ENCODE data around the gene TARM1. TPM values are rescaled to one million over a fixed set of nuclear protein-coding genes. Genes with fewer than 3 reads are reported as not detected.
A peak's percentile ranks its signal among the peaks of the same experiment; 100 is the strongest.
"Not testable (repeated sequence)": the region's sequence is repeated elsewhere in the genome, so short reads cannot be mapped to it uniquely, and the experiment has no call there.

The TARM1 gene
- total RNA-seq, 2 donors from 2014 or later, result not detected

DNA sequence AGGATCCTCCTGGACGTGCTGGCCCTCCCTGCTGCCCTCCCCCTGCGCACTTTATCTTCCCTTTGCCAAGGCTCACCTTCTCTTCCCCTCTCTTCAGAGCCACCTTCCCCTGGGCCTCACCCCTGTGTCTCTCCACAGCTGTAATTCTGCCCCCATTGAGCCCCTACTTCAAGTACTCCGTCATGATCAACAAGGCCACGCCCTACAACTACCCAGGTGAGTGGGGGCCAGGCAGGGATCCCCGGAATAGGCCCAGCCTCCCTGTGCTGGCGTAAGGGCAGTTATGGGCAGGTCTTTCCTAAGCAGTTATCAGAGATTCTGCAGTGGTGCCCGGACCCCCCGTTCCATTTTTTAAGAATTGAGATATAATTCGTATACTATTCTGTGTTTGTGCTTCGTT, 24.6 kb upstream of the TARM1 start:
- Mint-ChIP-seq H3K36me3 (peaks cover 2 to 8% of the 10 kb centered on the region in 2 donors), H3K27ac (no peak overlapping the region), H3K9me3 (no peaks in the 10 kb centered on the region)
- no peak for ATAC-seq
- peak in 1 of 2 donors; percentile 48 for DNase-seq (ENCODE audit: low spot score in 2 of 2)

DNA sequence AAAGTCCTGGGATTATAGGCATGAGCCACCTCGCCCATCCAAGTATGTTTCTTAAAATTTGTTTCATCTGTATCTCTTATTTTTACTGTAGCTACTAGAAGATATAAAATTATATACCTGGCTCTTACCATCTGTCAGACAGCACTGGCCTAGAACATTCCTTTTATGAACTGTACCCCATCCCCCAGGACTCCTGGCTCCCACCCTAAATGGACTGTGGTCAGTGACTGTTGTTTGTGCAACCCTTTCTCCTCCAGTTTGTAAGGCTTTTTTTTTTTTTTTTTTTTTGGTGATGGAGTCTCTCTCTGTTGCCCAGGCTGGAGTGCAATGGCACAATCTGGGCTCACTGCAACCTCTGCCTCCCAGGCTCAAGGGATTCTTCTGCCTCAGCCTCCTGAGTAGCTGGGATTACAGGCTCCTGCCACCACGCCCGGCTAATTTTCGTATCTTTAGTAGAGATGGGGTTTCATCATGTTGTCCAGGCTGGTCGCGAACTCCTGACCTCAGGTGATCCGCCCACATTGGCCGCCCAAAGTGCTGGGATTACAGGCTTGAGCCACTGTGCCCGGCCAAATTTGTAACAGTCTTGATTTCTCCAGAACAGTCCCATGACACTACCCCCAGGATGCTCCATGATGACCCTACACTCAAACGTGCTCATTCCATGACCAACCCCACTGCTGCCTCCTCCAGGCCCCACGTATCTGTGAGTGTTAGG, 24.0 kb upstream of the TARM1 start:
- Mint-ChIP-seq H3K27ac (no peak overlapping the region), H3K9me3 (no peaks in the 10 kb centered on the region), H3K36me3 (peaks cover 0 to 5% of the 10 kb centered on the region in 2 donors)
- DNase-seq (ENCODE audit: low spot score in 2 of 2), result peak in 1 of 2 donors; percentile 39
- no peak for ATAC-seq

DNA sequence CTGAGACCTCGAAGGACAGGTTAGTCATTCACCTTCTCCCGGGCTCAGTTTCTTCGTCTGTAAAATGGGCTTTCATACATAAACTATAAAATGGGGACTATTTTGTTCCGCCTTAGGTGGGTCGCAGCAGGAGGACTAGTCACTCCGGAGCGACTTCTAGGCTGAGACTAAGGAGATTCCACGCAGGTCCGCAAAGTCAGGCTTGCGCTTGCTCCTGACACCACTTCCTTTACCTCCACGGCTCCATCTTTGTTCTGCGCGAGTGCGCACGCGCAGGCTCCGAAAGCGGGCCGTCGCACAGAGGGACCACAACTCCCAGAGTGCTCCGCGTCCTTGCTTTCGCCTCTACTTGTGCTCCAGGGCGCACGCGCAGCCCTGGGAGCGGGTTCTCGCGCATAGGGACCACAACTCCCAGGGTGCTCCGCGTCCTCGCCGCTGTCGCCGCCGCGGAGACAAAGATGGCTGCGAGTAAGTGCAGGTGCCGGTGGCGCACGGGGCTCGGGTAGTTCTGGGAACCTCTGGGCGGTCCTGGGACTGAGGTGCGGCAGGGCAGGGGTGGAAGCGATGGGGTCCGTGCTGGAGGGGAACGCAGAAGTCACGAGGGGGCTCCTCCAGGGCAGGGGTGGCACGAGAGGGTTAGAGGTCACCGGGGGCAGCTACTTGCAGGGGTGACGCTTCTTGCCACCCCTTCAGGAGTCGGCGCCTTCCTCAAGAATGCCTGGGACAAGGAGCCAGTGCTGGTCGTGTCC, 21.4 kb upstream of the TARM1 start, which contains the start of gene NDUFA3:
Gene NDUFA3, plus strand, starts transcription at position 435 of the 749 bp plus-strand sequence. Its CDS starts 24 bp downstream, at position 459.
- DNase-seq (ENCODE audit: low spot score in 2 of 2) (peak; percentile 96 to 99), ATAC-seq (peak; percentile 99 to 100)
- Mint-ChIP-seq H3K27ac (peak within 1 kb of the TSS; percentile 84 to 96), H3K36me3 (peaks cover 0 to 5% of the 10 kb centered on the region in 2 donors), H3K9me3 (no peaks in the 10 kb centered on the region)

DNA sequence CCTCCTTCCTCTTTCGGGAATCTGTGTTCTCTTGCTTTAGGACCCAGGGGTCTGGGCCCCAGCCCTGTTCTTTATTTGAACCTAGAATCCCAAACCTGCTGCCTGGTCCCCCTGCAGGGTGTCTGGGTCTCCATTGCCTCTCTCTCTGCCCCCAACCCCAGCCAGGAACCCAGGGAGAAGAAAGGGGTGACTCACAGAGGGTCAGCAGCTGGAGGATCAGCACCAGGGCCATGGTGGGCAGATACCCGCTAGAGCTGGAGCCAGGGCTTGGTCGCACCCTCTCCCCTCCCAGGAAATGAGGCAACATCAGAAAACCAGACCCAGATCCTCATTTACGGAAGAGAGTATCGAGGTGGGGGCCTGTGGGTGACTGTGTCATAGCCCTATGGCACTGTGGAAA, 19.4 kb upstream of the TARM1 start, which contains the start of gene OSCAR:
Gene OSCAR, minus strand, starts transcription at position 243 of the 400 bp plus-strand sequence. Its CDS starts 11 bp downstream, at position 232.
- Mint-ChIP-seq H3K9me3 (no peaks in the 10 kb centered on the region), H3K36me3 (peaks cover 0 to 5% of the 10 kb centered on the region in 2 donors), H3K27ac (peak within 1 kb of the TSS; percentile 41 to 75)
- DNase-seq (ENCODE audit: low spot score in 2 of 2), result no peak
- no peak for ATAC-seq

DNA sequence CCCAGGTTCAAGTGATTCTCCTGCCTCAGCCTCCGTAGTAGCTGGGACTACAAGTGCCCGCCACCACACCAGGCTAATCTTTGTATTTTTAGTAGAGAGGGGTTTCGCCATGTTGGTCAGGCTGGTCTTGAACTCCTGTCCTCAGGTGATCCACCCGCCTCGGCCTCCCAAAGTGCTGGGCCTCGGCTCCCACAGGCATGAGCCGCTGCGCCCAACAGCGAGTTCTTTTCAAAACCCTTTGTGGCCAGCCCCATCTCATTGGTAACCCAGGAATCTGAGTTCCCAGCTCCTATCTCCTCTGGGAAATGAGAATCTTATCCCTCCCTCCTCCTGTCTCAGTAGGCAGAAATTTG, 18.7 kb upstream of the TARM1 start:
- peak overlapping the region in 1 of 2 donors; percentile 75 for H3K27ac Mint-ChIP-seq
- not testable (repeated sequence) for H3K9me3 Mint-ChIP-seq; ATAC-seq; DNase-seq (ENCODE audit: low spot score in 2 of 2); H3K36me3 Mint-ChIP-seq

DNA sequence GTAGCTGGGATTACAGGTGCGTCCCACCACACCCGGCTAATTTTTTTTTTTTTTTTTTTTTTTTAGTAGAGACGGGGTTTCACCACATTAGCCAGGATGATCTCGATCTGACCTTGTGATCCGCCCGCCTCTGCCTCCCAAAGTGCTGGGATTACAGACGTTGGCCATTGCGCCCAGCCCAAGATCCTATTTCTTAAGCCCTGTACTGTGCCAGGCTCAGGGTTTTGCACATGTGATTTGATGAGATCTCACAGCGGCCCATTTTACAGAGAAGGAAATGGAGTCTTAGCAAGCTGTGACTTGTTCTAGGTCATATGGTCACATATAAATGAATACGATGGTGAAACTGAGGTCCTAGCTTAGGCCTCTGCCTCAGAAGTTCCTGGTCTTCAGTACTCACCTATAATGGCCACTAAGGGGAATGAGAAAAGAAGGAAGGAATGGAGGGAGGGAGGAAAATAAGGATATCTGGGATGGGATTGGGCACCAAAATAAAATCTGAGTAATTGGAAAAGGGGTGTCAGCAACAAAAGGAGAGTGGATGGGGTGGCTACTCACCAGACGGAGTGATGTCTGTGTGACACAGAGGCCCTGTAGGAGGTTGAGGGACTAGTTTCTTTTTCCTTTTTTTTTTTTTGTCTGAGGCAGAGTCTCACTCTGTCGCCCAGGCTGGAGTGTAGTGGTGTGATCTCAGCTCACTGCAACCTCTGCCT, 18.2 kb upstream of the TARM1 start:
- peak in 1 of 2 donors; percentile 34 for DNase-seq (ENCODE audit: low spot score in 2 of 2)
- no peaks in the 10 kb centered on the region for H3K9me3 Mint-ChIP-seq

DNA sequence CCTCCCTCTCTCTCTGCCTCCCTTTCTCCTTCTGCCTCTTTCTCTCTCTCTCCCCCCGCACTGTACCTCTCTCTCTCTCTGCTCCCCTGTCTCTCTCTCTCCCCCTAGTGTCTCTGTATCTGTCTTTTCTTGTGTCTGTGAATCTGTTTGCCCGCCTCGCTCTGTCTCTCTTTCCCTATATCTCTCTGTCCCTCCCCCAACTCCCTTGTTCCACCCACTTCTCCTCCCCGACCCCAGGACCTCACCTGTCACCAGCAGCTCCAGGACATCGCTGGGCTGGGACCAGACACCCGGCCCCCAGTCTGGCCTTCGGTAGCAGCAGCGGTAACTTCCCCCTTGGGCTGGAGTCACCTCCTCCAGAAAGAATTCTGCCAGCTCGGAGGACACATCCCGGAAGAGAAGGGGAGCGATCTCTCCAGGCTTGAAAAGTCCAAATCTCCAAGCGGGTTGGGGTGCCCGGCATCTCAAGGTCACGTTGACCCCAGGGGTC, 15.5 kb upstream of the TARM1 start:
- H3K9me3 Mint-ChIP-seq, result no peaks in the 10 kb centered on the region
- no peaks in the 10 kb centered on the region for H3K36me3 Mint-ChIP-seq
- DNase-seq (ENCODE audit: low spot score in 2 of 2), result peak in 1 of 2 donors; percentile 14
- H3K27ac Mint-ChIP-seq, result peak overlapping the region in 1 of 2 donors; percentile 45
- ATAC-seq, result peak; percentile 46 to 62

More for the DNA sequence above, 18.2 kb upstream of the TARM1 start:
- Mint-ChIP-seq H3K27ac (no peak overlapping the region), H3K36me3 (peaks cover 0 to 5% of the 10 kb centered on the region in 2 donors)
- ATAC-seq, result no peak

DNA sequence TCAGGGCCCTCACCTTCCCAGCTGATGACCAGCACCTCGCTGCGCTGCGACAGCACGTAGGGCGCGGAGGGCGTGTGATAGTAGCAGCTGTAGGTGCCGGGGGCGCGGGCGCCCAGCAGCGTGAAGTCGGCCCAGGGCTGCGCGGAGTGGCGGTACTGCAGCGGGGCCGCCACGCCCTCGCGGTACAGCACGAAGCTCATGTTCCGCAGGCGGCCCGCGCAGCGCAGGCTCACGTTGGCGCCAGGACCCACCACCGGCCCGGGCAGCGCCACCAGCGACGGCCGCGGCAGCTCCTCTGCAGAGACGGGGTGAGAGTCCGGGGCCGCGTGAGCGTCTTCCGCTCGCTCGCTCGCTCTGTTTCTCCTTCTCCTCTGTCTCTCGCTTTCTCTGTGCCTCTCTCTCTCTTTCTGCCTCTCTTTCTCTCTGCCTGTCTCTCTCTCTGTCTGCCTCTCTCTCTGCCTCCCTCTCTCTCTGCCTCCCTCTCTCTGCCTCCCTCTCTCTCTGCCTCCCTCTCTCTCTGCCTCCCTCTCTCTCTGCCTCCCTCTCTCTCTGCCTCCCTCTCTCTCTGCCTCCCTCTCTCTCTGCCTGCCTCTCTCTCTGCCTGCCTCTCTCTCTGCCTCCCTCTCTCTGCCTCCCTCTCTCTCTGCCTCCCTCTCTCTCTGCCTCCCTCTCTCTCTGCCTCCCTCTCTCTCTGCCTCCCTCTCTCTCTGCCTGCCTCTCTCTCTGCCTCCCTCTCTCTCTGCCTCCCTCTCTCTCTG, 14.9 kb upstream of the TARM1 start:
- DNase-seq (ENCODE audit: low spot score in 2 of 2) (peak in 1 of 2 donors; percentile 46), ATAC-seq (peak; percentile 73 to 83)
- not testable (repeated sequence) for H3K36me3 Mint-ChIP-seq, H3K9me3 Mint-ChIP-seq
- H3K27ac Mint-ChIP-seq, result peak overlapping the region in 1 of 2 donors; percentile 45

DNA sequence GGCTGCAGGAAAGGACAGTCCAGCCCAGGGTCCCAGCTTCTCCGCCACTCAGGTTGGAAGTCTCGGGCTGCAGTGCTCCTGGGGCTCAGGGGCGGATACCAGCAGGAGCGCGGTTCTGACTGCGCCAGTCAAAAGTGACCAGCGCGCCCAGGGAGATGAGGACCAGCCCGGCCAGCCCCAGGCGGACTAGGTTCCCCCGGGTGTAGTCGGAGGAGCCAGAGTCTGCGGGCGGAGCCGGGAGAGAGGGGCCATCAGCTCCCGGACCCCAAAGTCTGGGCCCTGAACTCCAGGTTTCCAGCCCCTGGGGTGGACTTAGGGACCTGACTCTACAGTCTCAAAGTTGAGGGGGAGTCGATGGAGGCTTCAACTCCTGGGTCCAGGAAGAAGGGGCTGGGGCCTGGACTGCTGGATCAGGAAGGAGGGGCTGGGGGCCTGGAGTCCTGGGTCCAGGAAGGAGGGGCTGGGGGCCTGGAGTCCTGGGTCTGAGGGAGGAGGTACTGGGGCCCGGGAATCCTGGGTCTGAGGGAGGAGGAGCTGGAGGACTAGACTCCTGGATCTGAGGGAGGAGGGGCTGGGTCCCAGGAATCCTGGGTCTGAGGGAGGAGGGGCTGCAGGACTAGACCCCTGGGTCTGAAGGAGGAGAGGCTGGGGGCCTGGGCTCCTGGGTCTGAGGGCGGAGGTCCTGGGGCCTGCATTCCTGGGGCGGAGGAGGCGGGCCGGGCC, 14.1 kb upstream of the TARM1 start:
- no peaks in the 10 kb centered on the region for H3K36me3 Mint-ChIP-seq
- ATAC-seq, result no peak
- DNase-seq (ENCODE audit: low spot score in 2 of 2), result no peak
- no peak overlapping the region for H3K27ac Mint-ChIP-seq
- no peaks in the 10 kb centered on the region for H3K9me3 Mint-ChIP-seq

DNA sequence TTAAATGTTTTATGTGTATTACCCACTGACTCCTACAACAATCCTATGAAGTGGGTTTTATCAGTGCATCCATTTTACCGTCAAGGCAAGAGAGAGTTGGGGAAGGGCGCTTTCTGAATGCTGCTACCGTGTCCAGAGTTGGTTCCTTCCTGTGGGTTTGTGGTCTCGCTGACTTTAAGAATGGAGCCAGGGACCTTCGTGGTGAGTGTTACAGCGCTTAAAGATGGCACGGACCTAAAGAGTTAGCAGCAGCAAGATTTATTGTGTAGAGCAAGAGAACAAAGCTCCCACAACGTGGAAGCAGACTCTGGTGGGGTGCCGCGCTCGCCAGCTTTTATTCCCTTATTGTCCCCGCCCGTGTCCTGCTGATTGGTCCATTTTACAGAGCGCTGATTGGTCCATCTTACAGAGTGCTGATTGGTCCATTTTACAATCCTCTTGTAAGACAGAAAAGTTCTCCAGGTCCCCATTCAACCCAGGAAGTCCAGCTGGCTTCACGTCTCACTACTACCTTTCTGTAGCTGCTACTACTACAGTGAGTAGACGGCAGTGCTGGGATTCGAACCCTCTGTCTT, 13.3 kb upstream of the TARM1 start:
- DNase-seq (ENCODE audit: low spot score in 2 of 2), result no peak
- ATAC-seq, result no peak
- no peaks in the 10 kb centered on the region for H3K9me3 Mint-ChIP-seq
- H3K27ac Mint-ChIP-seq, result no peak overlapping the region
- H3K36me3 Mint-ChIP-seq, result no peaks in the 10 kb centered on the region

DNA sequence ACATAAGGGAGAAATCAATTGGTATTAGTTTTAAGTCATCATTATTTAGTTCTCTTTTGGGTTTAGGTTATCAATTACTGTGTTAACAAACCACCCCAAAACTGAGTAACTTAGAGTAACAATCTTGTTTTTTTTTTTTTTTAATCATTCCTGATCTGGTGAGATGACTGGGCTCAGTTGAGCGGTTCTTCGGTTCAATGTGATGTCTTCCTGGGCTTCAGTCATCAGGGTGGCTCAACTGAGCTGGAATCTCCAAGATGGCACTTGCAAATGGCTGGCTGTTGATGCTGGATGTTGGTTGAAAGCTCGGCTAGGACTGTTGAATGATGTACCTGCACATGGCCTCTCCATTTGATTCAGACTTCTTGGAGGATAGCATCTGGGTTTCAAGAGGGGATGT, 3.2 kb upstream of the TARM1 start:
- Mint-ChIP-seq H3K27ac (no peak overlapping the region), H3K36me3 (peaks cover 0 to 6% of the 10 kb centered on the region in 2 donors), H3K9me3 (peaks cover 0 to 4% of the 10 kb centered on the region in 2 donors)
- DNase-seq (ENCODE audit: low spot score in 2 of 2), result no peak
- no peak for ATAC-seq

DNA sequence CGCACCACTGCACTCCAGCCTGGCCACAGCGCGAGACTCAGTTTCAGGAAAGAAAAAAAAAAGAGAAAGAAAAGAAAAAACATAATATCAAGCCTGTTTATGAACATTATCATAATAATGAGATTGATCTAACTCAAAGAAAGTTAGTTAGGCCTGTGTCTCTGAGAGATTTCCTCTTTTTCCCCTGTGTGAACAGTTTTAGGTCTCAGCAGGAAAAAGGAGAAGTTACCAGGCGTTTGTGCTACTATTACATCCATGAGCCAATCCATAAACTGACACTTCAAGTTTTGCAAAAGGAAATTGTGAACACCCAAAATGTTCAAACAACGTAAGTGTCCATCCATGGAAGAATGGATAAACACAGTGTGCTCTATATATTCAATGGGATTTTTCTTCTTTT, 3.8 kb downstream of the TARM1 start:
- no peaks in the 10 kb centered on the region for H3K36me3 Mint-ChIP-seq
- peaks cover 0 to 4% of the 10 kb centered on the region in 2 donors for H3K9me3 Mint-ChIP-seq
- ATAC-seq (no peak), DNase-seq (ENCODE audit: low spot score in 2 of 2) (no peak)
- H3K27ac Mint-ChIP-seq, result no peak overlapping the region

DNA sequence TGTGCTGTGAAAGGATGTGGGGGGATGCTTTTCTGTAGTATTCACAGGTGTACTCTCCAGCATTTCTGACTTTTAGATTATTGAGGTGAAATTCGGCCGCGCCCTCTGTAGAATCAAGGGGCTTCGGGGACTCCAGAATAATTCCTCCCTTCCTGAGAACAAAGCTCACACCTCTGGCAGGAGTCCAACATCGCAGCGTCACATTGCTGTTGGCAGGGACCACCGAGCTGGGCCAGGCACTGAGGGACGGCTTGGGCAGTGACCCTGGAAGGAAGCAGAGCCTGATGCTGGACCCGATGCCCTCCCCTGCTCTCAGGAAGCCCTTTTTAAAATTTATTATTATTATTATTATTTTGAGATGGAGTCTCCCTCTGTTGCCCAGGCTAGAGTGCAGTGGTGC, 6.3 kb downstream of the TARM1 start:
- ATAC-seq, result no peak
- Mint-ChIP-seq H3K9me3 (peaks cover 0 to 2% of the 10 kb centered on the region in 2 donors), H3K27ac (no peak overlapping the region)

DNA sequence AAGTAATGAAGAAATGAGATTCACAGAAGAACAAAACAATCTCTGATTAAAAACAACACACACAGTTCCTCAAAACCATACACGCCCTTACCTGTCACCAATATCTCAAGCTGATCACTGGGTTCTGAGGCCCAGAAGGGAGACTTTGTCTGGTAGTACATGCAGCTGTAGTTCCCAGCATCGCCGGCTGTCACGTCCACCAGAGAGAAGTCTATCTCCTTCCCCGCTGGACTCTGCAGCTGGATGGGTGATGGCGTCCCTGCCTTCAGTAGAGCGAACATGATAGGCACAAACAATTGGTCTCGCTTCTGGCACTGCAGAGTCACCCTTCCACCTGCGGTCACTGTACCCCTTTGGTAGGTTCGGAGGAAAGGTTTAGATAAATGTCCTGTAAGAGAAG, 7.3 kb downstream of the TARM1 start:
- Mint-ChIP-seq H3K36me3 (no peaks in the 10 kb centered on the region), H3K27ac (no peak overlapping the region), H3K9me3 (no peaks in the 10 kb centered on the region)
- DNase-seq (ENCODE audit: low spot score in 2 of 2), result no peak
- ATAC-seq, result no peak

More for the DNA sequence above, 6.3 kb downstream of the TARM1 start:
- DNase-seq (ENCODE audit: low spot score in 2 of 2), result no peak
- no peaks in the 10 kb centered on the region for H3K36me3 Mint-ChIP-seq

DNA sequence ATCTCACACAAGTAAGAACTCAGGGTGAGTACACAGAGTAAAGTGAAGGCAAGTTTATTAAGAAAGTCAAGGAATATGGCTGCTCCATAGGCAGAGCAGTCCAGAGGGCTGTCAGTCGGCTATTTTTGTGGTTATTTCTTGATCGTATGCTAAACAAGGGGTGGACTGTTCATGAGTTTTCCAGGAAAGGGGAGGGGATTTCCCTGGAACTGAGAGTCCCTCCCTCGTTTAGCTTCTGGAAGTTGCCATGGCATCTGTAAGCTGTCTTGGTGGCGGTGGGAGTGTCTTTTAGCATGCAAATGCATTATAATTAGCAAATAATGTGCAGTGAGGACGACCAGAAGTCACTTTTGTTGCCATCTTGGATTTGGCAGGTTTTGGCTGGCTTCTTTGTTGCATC, 11.7 kb downstream of the TARM1 start:
- ATAC-seq (no peak), DNase-seq (ENCODE audit: low spot score in 2 of 2) (no peak)
- Mint-ChIP-seq H3K27ac (no peak overlapping the region), H3K9me3 (no peaks in the 10 kb centered on the region), H3K36me3 (no peaks in the 10 kb centered on the region)

Measured in activated naive CD4-positive, alpha-beta T cell treated with anti-CD3 and anti-CD28 coated beads, Interleukin-2, amount 50 U/mL, for 72 hours (primary cell).